ENCODE results near the gene ZNF133.
A peak's percentile ranks its signal among the peaks of the same experiment; 100 is the strongest.
"Not testable (repeated sequence)": the region's sequence is repeated elsewhere in the genome, so short reads cannot be mapped to it uniquely, and the experiment has no call there.

Gene ZNF133

DNA sequence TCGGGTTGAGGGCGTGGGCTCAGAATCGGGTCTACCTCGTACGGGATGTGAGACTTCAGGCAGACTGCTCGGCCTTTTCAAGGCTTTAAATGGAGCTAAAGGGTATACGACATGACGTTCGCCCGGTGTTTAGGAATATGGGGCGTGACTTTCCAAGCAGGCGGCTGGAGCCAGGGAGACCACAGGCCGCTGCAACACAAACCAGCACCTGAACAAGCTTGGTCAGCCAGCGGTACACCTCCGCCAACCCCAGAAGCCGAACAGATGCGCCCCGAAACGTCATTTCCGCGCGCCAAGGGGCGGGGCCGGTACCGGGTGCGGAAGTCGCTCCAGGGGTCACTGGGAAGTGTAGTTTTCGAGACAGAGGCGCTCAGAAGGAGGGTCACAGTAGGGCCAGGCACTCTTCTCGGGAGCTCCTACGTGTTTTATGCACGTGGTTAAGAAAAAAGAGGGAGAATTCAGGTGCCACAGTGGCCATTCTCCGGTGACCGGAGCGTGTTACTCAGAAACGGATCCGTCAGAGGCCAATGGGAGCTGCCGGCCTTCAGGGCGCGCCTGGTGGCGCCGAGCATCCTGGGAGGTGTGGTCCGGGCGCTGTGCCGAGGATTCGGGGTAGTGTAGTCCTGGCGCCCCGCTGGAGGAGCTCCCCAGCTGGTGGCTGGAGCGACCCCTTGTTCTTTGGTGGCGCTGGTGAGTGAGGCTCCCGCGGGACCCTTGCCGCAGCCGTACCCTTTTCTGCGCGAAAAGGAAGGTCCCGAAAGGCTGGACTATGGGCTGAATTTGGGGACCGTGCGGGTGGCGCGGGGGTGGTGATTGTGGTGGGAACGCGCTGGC is at the start of gene ZNF133:
ZNF133 (plus strand) TSS at position 613 of the 834 bp plus-strand sequence. CDS start 17,160 bp downstream, outside the sequence.
- DNase-seq: peak; percentile 91 to 96

DNA sequence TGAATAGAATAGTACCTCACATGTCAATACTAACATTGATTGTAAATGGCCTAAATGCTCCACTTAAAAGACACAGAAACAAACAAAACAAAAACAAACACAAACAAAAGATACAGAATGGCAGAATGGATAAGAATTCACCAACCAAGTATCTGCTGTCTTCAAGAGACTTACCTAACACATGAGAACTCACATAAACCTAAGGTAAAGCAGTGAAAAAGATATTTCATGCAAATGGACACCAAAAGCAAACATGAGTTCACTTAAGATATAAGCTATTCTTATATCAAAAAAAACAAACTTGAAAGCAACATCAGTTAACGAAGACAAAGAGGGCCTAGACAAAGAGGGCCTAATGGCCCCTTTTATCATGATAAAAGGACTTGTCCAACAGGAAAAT is 47.3 kb upstream of the ZNF133 start:
- no peak for DNase-seq

DNA sequence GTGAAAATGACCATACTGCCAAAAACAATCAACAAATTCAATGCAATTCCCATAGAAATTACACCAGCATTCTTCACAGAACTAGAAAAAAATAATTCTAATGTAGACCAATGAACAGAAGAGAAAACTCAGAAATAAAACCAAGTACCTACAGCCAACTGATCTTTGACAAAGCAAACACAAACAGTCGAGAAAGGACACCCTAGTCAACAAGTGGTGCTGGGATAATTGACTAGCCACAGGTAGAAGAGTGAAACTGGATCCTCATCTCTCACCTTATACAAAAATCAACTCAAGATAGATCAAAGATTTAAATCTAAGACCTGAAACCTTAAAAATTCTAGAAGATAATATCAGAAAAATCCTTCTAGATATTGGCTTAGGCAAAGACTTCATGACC is 44.5 kb upstream of the ZNF133 start:
- DNase-seq: no peak

DNA sequence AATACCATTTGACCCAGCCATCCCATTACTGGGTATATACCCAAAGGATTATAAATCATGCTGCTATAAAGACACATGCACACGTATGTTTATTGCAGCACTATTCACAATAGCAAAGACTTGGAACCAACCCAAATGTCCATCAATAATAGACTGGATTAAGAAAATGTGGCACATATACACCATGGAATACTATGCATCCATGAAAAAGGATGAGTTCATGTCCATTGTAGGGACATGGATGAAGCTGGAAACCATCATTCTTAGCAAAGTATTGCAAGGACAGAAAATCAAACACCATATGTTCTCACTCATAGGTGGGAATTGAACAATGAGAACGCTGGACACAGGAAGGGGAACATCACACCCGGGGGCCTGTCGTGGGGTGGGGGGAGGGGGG is 39.8 kb upstream of the ZNF133 start:
- not testable (repeated sequence) for DNase-seq

DNA sequence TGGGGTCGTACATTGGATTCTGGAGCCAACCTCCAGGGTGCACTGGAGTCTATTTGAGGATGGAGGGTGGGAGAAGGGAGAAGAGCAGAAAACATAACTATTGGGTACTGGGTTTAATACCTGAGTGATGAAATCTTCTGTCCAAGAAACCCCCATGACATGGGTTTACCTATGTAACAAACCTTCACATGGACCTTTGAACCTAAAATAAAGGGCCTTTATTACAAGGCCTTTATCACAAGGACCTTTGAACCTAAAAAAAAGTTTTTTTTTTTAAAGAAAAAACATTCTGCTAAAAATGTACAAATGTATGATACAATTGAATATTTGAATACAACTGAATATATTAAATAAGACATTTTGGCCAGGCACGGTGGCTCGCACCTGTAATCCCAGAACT is 38.1 kb upstream of the ZNF133 start:
- DNase-seq: no peak

DNA sequence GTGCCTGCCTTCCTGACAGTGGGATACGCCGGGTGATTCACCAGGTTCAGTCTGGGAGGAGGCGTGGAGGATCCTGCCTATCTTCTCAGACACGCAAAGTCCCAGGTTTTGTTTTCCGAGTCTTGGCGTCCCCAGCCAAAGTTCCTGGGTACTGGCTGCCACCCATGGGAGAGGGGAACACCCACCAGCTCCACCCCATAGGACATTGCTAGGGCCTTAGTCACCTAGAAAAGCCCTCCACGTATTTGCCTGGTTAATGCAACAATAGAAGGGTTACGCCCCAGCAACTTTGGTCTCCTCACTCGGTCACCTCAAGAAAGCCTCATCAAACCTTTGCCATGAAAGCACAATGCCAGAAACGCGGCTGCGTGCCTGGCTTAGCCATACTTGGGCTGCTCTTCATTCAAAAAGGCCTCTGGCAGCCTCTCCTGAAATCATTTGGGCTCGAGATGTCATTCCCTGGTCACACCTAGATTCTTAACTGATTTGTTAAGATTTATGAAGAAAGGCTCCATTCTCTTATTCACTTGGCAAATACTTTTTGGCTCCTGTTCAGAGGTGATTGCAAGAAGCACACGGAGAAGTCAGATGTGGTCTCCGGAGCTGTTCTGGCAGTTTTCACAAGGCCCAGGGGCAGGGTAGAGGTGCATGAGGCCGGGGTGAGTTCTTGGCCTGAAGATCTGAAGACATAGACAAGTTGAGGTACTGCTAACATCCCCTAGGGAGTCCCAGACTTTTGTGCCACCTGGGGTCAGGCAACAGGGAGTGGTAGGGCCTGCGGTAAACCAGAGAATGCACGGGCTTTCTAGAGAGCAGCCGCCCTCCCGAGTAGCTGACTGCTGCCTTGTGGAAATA is 35.5 kb upstream of the ZNF133 start:
- DNase-seq: no peak

DNA sequence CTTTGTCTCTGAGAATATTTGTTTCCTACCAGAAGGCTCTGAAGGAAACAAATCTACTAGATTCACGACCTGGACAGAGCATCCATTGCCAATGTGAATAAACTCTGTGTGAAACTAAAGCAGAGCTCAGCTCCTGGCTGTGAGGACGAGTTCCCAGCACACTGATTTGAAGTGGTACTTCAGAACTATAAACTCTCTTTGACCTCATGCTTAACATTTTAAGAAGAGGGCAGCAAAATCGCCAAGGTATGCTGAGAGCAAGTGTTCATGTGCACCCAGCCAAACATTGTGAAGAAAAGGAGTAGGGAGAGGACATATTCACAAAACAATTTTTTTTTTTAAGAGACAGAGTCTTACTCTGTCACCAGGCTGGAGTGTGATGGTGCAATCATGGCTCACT is 33.7 kb upstream of the ZNF133 start:
- no peak for DNase-seq

DNA sequence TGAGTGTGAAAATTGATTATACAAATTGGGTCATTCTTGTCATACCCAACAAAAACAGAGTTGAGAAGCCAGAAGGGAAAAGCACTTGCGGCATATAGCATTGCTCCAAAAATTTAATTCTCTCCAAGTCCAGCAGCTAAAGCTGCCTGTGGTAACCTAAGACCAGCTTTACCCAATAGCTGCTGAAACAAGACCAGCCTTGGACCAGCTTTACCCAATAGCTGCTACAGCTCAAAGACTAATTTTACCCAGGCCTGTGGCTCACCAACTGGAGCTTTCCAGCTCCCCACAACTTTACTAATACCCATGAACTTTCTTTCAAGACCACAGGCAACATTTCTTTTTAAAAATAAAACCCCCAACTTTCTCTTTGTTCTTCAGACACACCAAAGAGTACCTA is 32.8 kb upstream of the ZNF133 start:
- DNase-seq: no peak

DNA sequence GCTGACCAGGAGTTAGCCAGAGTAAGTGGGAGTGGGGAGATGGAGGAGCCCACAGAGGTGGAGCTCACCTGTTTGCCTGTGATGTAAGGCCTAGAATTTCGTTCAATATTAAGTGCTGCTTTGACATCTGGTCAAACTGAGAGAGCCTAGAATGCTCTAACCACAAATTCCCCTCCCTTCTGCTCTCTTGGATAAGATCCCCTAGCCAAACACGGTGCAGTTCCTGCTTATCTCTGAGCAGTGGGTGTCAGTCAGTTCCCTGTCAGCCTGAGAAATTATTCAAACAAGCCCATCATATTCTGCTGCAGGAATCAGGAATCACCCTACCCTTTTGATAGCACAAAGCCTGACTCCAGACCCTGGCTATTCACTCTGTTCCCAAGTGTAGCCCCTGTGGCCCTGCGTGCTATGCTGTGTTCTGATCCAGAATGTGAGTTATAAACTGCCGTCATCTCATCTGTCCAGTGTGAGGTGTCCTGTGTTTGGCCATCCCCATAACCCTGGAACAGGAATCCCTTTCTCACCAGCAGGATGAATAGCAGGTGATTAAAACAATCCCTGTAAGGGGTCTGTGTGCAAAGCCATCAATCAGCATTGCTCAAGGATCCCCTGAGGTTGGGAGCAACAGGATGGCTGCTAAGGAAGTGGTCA is 31.8 kb upstream of the ZNF133 start:
- no peak for DNase-seq

DNA sequence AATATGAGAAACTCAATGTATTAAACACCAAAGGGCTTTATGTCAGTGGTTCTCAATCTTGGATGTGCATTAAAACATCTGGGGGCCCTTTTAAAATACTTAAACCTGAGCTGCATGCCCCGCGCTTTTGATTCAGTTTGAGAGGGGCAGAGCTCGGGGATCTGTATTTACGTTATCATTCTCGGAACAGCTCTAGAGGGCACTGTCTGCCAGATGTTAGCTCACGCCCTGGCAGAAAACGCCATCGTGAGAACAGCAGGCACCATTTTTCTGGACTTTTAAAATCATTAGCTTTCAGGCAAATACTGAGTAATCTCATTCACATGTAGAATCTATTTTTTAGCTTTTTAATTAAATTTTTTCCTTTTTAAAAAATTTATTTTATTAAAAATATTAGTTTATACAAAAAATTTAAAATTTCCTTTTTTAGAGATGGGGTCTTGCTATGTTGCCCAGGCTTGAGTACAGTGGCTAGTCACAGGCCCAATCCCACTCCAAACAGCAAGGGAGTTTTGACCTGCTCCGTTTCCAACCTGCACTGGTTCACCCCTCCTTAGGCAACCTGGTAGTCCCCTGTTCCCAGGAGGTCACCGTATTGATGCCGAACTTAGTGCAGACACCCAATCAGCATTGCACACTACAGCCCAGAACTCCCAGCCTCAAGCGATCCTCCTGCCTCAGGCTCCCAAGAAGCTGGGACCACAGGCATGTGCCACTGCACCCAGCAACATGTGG is 30.0 kb upstream of the ZNF133 start:
- DNase-seq: no peak

DNA sequence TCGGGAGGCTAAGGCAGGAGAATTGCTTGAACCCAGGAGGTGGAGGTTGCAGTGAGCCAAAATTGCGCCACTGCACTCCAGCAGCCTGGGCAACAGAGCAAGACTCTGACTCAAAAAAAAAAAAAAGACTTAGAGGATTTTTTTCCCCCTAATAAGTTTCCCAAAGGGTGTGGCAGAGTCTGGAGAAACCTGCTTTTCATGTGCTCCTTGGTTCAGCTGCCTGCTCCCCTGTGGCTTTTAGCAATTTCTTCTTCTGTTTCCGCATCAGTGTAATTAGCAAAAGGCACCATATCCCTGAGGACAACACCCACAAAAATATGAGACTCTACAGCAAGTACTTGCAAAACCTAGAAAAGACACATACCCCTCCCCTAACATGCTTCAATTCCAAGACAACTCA is 28.6 kb upstream of the ZNF133 start:
- DNase-seq: no peak

DNA sequence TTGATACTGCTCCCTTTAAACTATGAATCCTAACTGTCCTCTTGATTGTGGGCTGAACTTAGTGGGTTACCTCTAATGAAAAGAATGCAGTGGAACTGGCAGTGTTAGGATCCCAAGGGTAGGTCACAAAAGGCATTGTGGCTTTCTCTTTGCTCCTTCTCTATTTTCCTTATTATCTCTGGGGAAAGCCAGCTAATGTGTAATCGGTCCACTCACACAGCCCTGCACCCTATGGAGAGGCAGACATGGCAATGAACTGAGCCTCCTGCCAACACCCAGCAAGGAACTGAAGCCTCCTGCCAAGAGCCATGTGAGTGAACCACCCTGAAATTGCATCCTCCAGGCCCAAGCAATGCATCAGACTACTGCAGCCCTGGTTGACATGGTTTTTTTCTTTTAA is 24.6 kb upstream of the ZNF133 start:
- no peak for DNase-seq

DNA sequence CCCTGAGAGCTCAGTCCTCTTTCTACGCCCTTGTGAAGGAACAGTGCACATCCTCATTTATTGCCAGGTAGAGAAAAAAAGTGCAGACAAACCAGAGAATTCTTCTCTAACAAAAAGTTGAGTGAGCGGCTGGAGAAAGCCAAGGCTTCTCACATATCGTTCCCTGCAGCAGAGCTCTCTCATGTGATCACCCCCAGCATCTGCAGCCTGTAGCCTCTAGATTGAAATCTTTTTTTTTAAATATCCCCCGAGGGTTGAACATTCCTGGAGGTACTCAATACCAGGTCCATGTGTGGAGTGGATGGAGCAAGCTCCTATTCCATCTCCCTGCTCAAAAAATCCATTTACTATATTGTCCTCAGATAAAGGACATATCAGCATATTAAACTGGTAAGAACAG is 22.9 kb upstream of the ZNF133 start:
- DNase-seq: no peak

DNA sequence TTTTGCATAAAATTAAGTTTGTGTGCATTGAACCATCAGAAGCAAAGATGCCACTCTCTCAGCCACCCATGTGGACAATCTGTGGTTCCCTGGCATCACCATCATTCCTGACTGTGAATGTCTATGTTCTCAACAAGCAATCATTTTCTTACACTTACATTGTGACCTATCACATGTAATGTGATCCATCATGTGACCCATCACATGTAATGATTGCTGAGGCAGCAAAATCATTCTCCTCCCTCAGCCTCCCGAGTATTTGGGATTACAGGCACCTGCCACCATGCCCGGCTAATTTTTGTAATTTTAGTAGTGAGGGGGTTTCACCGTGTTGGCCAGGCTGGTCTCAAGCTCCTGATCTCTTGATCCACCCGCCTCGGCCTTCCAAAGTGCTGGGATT is 22.0 kb upstream of the ZNF133 start:
- DNase-seq: no peak

DNA sequence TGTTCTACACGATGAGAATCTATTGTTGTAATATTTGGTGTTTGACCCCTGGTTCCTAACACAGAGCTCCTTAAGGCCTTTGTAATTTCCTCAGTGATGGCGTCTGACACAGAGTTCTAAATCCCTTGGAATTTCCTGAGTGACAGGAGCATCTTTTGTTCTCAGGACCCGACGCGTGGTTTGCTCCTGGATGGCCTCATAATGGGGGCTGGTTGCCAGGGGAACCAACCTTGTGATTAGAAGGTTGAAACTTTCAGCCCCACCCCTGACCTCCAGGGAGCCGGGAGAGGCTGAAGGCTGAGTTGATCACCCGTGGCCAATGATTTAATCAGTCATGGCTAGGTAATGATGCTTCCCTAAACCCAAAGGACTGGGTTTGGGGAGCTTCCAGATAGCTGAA is 20.5 kb upstream of the ZNF133 start:
- DNase-seq: no peak

DNA sequence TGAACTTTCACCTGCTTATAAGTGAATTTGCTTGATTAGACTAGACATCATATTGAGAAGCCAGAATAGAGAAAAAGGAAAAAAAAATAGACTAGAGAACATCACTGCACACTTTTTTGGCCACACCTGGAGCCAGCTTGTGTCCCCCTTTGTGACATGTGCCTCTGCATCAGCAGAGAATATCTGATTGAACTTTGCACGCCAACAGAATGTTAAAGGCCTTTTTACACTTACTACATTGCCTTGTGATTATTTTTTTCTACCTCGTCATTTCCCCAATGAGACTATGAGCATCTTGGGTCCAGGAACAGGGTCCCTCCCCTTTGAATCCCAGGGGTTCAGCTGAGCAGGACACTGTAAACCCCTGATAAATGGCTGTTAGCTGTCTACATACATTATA is 17.2 kb upstream of the ZNF133 start:
- no peak for DNase-seq

DNA sequence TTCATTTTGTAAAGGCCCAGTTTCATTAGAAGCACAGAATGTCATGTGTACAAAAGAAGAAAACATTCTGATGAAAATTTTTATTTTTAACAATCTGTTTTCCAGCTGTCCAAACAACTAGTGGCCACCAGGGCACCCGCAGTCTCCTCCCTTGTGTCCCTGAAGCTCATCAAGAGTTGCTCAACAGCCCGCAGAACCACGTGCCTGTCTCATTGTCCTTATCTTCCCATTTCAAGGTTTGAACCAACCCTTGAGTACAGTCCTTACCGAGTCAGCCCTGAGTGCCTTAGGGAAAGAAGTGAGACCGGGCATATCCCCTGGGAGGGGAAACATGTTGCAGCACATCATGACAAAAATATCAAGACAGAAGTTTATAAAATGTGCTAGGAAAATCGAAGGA is 15.9 kb upstream of the ZNF133 start:
- DNase-seq: no peak

DNA sequence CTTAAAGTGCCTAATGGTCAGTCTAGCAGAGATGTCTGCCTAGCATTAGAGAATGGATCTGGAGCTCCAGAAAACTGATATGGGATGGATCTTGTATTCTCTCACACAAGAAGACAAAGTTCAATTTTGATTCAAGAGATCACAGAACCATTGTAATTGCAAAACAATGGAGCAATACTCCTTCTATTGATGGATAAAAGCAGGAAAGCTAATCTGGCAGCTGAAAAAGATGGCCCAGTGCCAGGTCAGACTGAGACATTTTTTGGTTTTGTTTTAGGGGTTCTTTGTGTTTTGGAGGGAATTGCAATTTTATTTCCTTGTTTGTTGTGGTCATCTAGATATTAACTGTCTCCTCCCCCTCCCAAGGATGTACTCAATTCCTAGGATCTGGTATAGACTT is 14.6 kb upstream of the ZNF133 start:
- no peak for DNase-seq

DNA sequence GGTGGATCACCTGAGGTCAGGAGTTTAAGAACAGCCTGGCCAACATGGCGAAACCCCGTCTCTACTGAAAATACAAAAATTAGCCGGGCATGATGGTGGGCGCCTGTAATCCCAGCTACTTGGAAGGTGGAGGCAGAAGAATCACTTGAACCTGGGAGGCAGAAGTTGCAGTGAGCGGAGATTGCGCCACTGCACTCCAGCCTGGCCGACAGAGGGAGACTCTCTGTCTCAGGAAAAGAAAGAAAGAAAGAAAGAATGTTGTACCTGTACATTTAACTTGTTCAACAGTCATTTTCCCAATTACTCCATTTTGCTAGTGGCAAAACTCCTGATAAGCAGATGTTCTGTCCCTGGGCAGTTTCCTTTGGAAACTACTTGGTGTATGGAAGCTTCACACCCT is 12.4 kb upstream of the ZNF133 start:
- DNase-seq: not testable (repeated sequence)

DNA sequence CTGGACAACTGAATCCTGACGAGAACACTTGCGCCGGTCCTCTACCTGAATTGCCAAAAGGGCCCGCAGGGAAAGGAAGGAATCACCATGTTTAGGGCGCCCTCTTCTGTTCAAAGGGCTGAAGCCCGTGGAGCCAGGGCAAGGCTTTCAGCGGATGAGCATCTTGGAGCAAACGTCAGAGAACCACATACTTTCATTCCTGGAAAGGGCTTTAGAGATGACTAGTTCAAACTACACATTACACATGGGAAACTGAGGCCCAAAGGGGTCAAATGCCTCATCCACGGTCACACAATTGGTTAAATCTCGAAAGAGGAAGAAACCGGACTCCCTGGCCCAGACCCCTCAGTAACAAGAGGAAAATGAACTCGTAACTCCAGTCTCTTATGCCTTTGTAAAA is 11.5 kb upstream of the ZNF133 start:
- peak in 1 of 2 experiments; percentile 77 for DNase-seq

DNA sequence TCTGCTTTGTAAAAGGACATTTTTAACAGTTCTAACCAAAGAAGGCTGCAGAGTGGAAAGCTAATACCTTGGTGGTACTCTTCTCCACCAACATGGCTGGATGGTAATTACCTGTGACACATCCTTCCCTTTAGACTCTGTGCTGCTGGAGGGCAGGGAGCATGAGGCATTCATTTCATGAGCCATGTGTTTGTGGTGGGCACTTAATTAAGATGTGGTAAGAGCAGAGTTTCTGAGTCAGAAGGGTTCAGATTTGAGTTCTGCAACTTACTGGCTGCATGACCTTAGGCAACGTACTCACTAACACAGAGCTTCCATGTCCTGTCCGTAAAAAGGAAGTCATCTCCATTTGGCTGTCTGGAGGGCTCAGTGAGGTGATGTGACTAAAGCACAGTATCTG is 9.1 kb upstream of the ZNF133 start:
- no peak for DNase-seq

DNA sequence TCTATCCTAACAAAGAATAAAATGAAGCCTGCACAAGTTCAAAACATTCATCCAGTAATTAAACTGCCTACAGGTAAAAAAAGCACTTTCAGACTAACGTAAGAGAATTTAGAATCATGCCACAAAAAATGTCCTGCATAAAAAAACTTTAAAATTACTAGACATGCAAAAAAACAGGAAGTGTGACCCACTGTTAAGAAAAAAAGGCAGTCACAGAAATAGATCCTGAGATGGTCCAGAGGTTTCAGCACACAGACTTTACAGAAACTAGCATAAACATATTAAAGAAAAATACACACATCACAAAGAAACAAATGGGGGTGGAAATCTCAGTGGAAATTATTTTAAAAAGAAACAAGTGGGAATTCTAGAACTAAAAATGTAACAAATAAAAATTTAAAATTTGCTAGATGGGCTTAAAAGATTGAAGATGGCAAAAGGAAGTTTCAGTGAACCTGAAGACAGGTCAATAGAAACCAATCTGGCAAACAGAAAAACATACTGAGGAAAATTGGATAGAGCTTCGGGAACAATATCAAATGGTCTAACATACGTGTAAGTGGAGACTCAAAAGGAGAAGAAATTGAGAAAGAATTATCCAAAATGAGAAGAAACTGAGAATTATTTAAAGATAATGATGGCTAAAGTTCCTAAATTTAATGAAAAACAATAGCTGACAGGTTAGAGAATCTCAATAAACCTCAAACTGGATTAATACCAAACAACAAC is 3.4 kb upstream of the ZNF133 start:
- DNase-seq: no peak
